ENCODE results near the gene MRPL21.

Gene MRPL21

GRCh38 chr11:68841718-68842426 is 61.8 kb downstream of the MRPL21 start, which contains the start of gene CPT1A:
TSS of gene CPT1A (minus strand) at chr11:68841916. CDS start at chr11:68815474, 26,442 bp downstream.
- no peak for DNase-seq (ENCODE audit: low read depth, low spot score)
